Right ventricle myocardium superior (tissue), 1 donor: ENCODE data around the gene EMC10. TPM values are rescaled to one million over a fixed set of nuclear protein-coding genes. Genes with fewer than 3 reads are reported as not detected.
A peak's percentile ranks its signal among the peaks of the same experiment; 100 is the strongest.
"Not testable (repeated sequence)": the region's sequence is repeated elsewhere in the genome, so short reads cannot be mapped to it uniquely, and the experiment has no call there.

Experiments used
- ATAC-seq: fragments of 200-7000 bp; cut with Tn5 transposase; one replicate; pipeline ENCODE4 v1.9.1; 2020; ENCODE audit warnings: mild to moderate bottlenecking; ENCODE audit not compliant: poor library complexity
- DNase-seq: peaks from one replicate; pipeline ENCODE4 v3.0.0-alpha.2; 2020
- intact Hi-C: fragments of 100-400 bp; cut with DNase I; formaldehyde crosslinking; loops from one replicate; pipeline ENCODE4 v1.11.2; 2022
- long read RNA-seq: library from polyadenylated mRNA; unstranded; transcript quantifications from one replicate; pipeline ENCODE4 v2.0.0, GENCODE V29; 2021
- total RNA-seq: library from RNA; stranded (reverse); fragmentation: NEBNext Ultra II Directional; extraction: Animal tissue kit (Norgen Biotek cat#: 25700); gene quantifications from one replicate; pipeline ENCODE4 v1.2.1, GENCODE V29; 2021
- donor health status: DM: no; HTN: yes; CAD: no; lungs with severe emphysema.

Gene EMC10
- 68.7 TPM for total RNA-seq
- long read RNA-seq, full-length matches to known transcripts, result 29 of 55 reads
- long read RNA-seq, partial matches to known transcripts, result 24 of 55 reads
- long read RNA-seq, other reads (novel, unspliced or antisense), result 2 of 55 reads

- ATAC-seq, result peak; percentile 98
- peak; percentile 94 for DNase-seq
- intact Hi-C loops, result no loop called here
These were observed at the start of gene EMC10, which contains the start of gene GARIN5A for GRCh38 chr19:50476224-50476906. Gene EMC10, plus strand, starts transcription at chr19:50476507. Its CDS starts 38 bp downstream, at chr19:50476545. Gene GARIN5A, minus strand, starts transcription at chr19:50476848. Its CDS starts 460 bp downstream, at chr19:50476388.

- no peak for DNase-seq
- ATAC-seq, result no peak
- intact Hi-C loops, result no loop called here
These were observed 48.9 kb upstream of the EMC10 start for GRCh38 chr19:50427318-50427925.

DNA sequence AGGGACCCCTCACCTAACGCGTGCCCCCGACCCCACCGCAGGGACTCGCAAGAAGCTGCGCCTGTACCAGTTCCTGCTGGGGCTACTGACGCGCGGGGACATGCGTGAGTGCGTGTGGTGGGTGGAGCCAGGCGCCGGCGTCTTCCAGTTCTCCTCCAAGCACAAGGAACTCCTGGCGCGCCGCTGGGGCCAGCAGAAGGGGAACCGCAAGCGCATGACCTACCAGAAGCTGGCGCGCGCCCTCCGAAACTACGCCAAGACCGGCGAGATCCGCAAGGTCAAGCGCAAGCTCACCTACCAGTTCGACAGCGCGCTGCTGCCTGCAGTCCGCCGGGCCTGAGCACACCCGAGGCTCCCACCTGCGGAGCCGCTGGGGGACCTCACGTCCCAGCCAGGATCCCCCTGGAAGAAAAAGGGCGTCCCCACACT lies 48.3 kb upstream of the EMC10 start:
- intact Hi-C loops, result no loop called here
- ATAC-seq (peak; percentile 79), DNase-seq (peak; percentile 93)

GRCh38 chr19:50428772-50429463 lies 47.4 kb upstream of the EMC10 start:
- DNase-seq (no peak), ATAC-seq (no peak)
- intact Hi-C loops, result no loop called here

DNA sequence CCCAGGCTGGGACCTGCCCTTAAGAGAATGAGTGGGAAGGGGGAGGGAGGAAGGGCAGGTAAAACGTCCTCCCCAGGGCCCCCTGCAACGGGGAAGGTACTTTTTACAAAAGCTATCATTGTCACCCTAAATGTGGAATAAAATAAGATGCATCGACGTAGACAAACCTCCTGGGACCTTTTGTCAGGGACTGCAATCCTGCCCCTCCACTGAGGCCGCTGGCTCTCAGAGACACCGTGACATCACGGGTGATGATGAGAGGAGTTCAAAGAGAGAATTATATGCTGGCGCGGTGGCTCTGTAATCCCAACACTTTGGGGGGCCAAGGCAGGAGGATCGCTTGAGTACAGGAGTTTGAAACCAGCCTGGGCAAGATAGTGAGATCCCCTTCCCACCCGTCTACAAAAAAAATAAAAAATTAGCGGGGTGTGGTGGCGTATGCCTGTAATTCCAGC lies 45.4 kb upstream of the EMC10 start:
- intact Hi-C loops, result no loop called here
- DNase-seq, result no peak

GRCh38 chr19:50431343-50432220 lies 44.7 kb upstream of the EMC10 start:
- intact Hi-C loops, result no loop called here

More for the DNA sequence above, 45.4 kb upstream of the EMC10 start:
- no peak for ATAC-seq

GRCh38 chr19:50432221-50433028 lies 43.9 kb upstream of the EMC10 start, which contains the start of gene MYBPC2:
Gene MYBPC2, plus strand, starts transcription at chr19:50432892. Its CDS starts 62 bp downstream, at chr19:50432954.
- no peak for ATAC-seq
- intact Hi-C loops, result no loop called here
- no peak for DNase-seq

More at GRCh38 chr19:50431343-50432220, 44.7 kb upstream of the EMC10 start:
- DNase-seq (peak; percentile 90), ATAC-seq (peak; percentile 95)

- ATAC-seq (no peak), DNase-seq (no peak)
- intact Hi-C loops, result no loop called here
These were observed 42.8 kb upstream of the EMC10 start for GRCh38 chr19:50433201-50434180.

DNA sequence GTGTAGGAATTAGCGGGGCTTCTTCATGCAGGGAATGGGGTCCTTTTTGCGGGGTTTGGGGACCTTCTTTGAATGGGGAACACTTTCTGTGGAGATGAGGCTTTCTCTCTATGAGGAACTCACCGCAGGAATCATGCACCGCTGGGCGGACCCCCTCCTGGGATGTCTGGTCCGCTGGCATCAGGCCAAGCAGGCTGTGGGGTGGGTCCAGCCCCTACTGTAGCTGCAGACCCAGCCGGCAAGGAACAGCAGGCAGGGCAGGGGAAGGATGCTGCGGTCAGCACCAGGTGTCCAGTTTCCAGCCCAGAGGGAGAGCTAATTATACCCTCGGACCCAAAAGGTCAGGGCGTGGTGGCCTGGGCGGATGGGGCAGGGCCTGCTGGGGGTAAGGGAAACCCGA lies 41.8 kb upstream of the EMC10 start:
- DNase-seq, result no peak
- no peak for ATAC-seq
- intact Hi-C loops, result no loop called here

DNA sequence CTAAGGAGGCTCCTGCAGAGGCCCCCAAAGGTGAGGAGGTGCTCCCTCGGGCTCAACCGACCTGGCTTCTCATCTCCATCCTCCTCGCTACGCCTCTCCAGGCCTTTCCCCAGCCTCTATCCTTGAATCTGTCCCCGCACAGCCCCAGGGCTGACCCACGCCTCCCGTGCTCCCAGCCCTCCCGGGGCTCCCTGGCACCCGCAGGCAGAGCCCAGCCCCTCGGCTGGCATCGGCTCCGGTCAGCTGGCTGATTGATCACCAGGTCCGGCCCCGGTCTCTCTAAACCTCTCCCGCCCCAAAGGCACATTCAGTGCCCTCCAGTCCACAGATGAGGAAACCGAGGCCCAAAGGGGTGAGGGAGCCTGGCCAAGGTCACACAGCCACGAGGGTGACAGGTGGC lies 41.1 kb upstream of the EMC10 start:
- intact Hi-C loops, result no loop called here
- ATAC-seq, result no peak
- DNase-seq, result no peak

GRCh38 chr19:50435627-50436026 lies 40.7 kb upstream of the EMC10 start:
- intact Hi-C loops, result no loop called here
- no peak for ATAC-seq
- no peak for DNase-seq

- ATAC-seq (no peak), DNase-seq (no peak)
- intact Hi-C loops, result no loop called here
These were observed 38.4 kb upstream of the EMC10 start for GRCh38 chr19:50437862-50438449.

GRCh38 chr19:50439130-50439529 lies 37.2 kb upstream of the EMC10 start:
- intact Hi-C loops, ATAC-seq, DNase-seq: not testable (repeated sequence)

DNA sequence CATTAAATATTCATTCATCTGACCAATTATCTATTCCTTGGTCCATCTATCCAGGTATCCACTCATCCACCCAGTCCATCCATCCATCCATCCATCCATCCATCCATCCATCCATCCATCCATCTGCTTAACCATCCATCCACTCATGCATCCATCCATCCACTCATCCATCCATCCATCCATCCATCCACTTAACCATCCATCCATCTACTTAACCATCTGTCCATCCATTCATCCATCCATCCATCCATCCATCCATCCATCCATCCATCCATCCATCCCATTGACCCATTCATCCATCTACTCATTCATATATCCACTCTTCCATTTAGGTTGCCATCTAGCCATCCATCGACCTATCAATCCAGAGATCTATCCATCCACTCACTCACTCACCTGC lies 32.2 kb upstream of the EMC10 start:
- intact Hi-C loops, result no loop called here
- no peak for DNase-seq

GRCh38 chr19:50447053-50447452 lies 29.3 kb upstream of the EMC10 start:
- no peak for ATAC-seq
- intact Hi-C loops, result no loop called here
- DNase-seq, result no peak

More for the DNA sequence above, 32.2 kb upstream of the EMC10 start:
- ATAC-seq, result no peak

- DNase-seq (no peak), ATAC-seq (no peak)
- intact Hi-C loops, result no loop called here
These were observed 28.6 kb upstream of the EMC10 start for GRCh38 chr19:50447750-50448149.
